Ovary (tissue), 9 donors: ENCODE measurements around the gene B9D1. TPM values are rescaled to one million over a fixed set of nuclear protein-coding genes. Genes with fewer than 3 reads are reported as not detected.
A peak's percentile ranks its signal among the peaks of the same experiment; 100 is the strongest.

Source experiments
- DNase-seq, 5 donors: peaks; one replicate each; pipeline ENCODE4 v3.0.0-alpha.2; 2019 to 2020
- H3K27ac ChIP-seq, 2 donors: fragments of 200-600 bp; one replicate each; pipeline versions ENCODE4 v1.5.1 to v1.8.0; 2019 to 2022
- H3K27me3 ChIP-seq: fragments of 200-600 bp; one replicate; pipeline ENCODE4 v1.8.0; 2022
- H3K36me3 ChIP-seq: fragments of 200-600 bp; sonication (generic); one replicate; pipeline ENCODE4 v1.5.1; 2019
- H3K4me1 ChIP-seq: one replicate; pipeline ENCODE4 v1.8.1; 2013; ENCODE audit warnings: mild to moderate bottlenecking, moderate library complexity; ENCODE audit not compliant: insufficient read depth
- H3K4me3 ChIP-seq: fragments of 200-600 bp; sonication (generic); one replicate; pipeline ENCODE4 v1.5.1; 2017
- H3K9me3 ChIP-seq, 2 donors: fragments of 200-600 bp in 1 of 2; sonication (generic) in 1 of 2; one replicate each; pipeline versions ENCODE4 v1.5.1 to v1.8.1; 2013 to 2019; ENCODE audit warnings: mild to moderate bottlenecking in 1 of 2, moderate library complexity in 1 of 2
- EP300 ChIP-seq: sonication (generic); formaldehyde crosslinking; IDR thresholded peaks from one replicate; pipeline ENCODE4 v1.6.1; 2017; ENCODE audit warnings: antibody characterized with exemption
- POLR2A ChIP-seq: fragments of 450-650 bp; IDR thresholded peaks from one replicate; pipeline ENCODE4 v1.6.1; 2017; ENCODE audit warnings: antibody characterized with exemption, mild to moderate bottlenecking, moderate library complexity
- WGBS, 3 donors: extraction: QIAGEN DNeasy Blood & Tissue Kit in 1 of 3; methylation state at CpG; one replicate each; pipeline versions ENCODE4 v1.1.5 to v1.1.7; 2013 to 2017; 5-methylcytosine and 5-hydroxymethylcytosine counted together
- intact Hi-C, 4 donors: fragments of 100-400 bp; cut with DNase I; formaldehyde crosslinking; loops; one replicate each; pipeline versions ENCODE4 v1.11.0 to v1.15.1; 2022 to 2023
- microRNA counts: library from miRNA; unstranded; fragments of <30 nt; microRNA quantifications from one replicate; lab custom pipeline; 2016
- microRNA-seq, 3 donors: library from miRNA; unstranded; fragments of <30 nt; microRNA quantifications; one replicate each; pipeline versions ENCODE4 to v1.2.0, GENCODE V29; 2019 to 2020
- polyA plus RNA-seq, 2 donors: library from polyadenylated mRNA; stranded (reverse); fragments of 200-250 nt in 1 of 2; fragments of 350-450 nt in 1 of 2; fragmentation: Illumina TruSeq in 1 of 2; extraction: RNeasy Lipid Tissue Mini Kit (QIAGEN cat#74804) in 1 of 2; gene quantifications; one replicate each; pipeline ENCODE4 v1.2.3, GENCODE V29; 2013 to 2014
- small RNA-seq: library from RNA; depleted of rRNA; stranded (forward); fragments of <200 nt; gene quantifications from one replicate; pipeline ENCODE3, GENCODE V24; 2016
- total RNA-seq, 7 donors: library from RNA; depleted of rRNA in 2 of 7; stranded (reverse); fragments of >200 nt in 2 of 7; fragmentation: NEBNext Ultra II Directional in 3 of 7; extraction: Animal tissue kit (Norgen Biotek cat#: 25700) in 3 of 7; gene quantifications; one replicate each; pipeline versions ENCODE4 v1.1.0 to v1.2.4, GENCODE V29; 2016 to 2023
- TF ChIP-seq, protein P1 (sequence below), 3 donors: fragments of 450-650 bp in 2 of 3; fragments of 200-600 bp in 1 of 3; IDR thresholded peaks; one replicate each; pipeline versions ENCODE4 v1.5.1 to v1.8.0; 2016 to 2022; ENCODE audit warnings: antibody characterized with exemption in 3 of 3, mild to moderate bottlenecking in 1 of 3
- donor health status: DM: no; HTN: no; CAD: no; lungs with moderate emphysema.
- donor health status: DM: no; HTN: no; CAD: no.
- donor health status: Bipolar disorder and iron deficiency.
- donor health status: DM: yes; HTN: yes; CAD: no.
- donor health status: DM: no; HTN: no; CAD: no.
- donor health status: DM: yes; HTN: yes; CAD: no.

The B9D1 gene
- total and polyA plus RNA-seq, 9 donors = 11.9 to 60.5 (median 22.2) TPM

DNA sequence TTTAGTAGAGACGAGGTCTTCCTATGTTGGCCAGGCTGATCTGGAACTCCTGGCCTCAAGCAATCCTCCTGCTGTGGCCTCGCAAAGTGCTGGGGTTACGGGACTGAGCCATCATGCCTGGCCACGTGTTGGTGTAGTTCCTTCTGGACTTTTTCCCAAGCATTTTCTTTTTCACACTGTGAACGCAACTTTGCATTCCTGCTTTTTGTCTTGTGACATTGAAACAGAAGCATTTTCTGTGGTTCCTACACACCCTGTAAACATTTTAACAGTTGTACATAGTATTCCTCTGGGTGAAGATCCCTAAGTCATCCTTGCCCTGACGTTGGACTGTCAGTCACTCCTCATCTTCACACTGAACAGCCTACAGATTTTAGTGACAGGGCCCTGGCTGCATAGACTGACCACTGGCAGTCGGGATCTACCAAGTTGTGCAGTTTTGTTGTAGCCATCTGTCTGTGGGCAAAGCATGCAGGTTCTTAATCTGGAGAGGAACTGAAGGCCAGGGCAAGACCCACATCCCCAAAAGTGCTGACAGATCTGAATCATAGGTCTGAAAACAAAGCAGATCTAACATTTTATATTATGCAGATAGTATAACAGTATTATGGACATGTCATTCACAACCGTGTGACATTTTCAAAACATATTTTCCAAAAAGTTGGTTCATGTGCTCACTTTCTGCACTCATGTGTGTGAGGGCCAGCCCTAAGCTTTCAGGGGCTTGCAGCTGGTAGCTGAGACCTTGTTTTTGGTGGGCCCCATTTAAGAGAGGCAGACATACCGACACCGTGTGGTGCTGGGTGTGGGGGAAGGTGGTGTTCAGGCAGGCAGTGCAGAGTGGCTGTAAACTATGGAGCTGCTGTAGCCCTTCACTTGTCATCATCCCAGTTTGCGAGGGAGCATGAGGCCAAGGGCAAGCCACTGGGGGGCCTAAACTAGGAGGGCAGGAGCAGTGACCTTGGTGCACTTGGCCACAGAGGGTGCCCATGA lies 65.4 kb downstream of the B9D1 start:
- Histone ChIP-seq H3K9me3 (no peaks in the 10 kb centered on the region), H3K4me3 (no peak overlapping the region), H3K36me3 (no peaks in the 10 kb centered on the region), H3K4me1 (peaks cover 5% of the 10 kb centered on the region), H3K27me3 (no peaks in the 10 kb centered on the region), H3K27ac (no peak overlapping the region)
- no peak for DNase-seq
- no peak for TF ChIP-seq POLR2A
- intact Hi-C loops = no loop called here
- 77 to 86% (median 80%) methylated on average over 11 of the region's 11 CpGs for WGBS, 3 donors

DNA sequence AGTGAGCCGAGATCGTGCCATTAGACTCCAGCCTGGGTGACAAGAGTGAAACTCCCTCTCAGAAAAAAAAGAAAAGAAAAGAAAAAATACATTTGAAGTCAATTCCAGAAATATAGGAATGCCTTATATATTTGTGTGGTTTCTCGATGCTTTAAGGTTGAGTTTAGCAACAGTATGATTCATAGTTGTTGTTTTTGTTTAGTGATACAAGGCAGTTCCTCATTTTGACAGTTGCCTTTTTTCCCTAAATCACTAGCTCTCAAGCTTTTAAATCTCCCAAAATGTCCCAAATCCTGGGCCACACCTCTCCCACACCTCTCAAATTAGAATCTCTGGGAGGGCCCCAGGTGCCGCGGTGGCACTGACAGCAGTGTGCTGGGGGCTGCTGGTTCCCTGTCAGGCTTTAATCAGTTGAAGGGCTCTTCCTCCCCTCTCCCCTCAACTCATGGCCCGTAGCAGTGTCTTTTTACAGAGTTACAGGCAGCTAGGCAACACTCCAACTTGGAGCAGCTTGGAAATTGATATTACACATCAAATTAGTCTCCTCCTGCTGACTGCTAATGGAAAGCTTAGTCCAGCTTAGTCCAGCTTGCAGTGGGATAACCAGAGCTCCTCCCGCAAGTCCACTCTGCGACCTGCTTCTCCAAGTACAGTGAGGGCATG lies 66.9 kb downstream of the B9D1 start:
- TF ChIP-seq EP300 = no peak
- no peak for TF ChIP-seq POLR2A
- TF ChIP-seq, protein P1, sequence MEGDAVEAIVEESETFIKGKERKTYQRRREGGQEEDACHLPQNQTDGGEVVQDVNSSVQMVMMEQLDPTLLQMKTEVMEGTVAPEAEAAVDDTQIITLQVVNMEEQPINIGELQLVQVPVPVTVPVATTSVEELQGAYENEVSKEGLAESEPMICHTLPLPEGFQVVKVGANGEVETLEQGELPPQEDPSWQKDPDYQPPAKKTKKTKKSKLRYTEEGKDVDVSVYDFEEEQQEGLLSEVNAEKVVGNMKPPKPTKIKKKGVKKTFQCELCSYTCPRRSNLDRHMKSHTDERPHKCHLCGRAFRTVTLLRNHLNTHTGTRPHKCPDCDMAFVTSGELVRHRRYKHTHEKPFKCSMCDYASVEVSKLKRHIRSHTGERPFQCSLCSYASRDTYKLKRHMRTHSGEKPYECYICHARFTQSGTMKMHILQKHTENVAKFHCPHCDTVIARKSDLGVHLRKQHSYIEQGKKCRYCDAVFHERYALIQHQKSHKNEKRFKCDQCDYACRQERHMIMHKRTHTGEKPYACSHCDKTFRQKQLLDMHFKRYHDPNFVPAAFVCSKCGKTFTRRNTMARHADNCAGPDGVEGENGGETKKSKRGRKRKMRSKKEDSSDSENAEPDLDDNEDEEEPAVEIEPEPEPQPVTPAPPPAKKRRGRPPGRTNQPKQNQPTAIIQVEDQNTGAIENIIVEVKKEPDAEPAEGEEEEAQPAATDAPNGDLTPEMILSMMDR (IDR thresholded peaks at IDR 0.05) = no peak
- intact Hi-C loops = no loop called here
- no peaks in the 10 kb centered on the region for H3K9me3 ChIP-seq
- DNase-seq = no peak
- no peaks in the 10 kb centered on the region for H3K27me3 ChIP-seq
- peaks cover 9% of the 10 kb centered on the region for H3K4me1 ChIP-seq
- no peaks in the 10 kb centered on the region for H3K36me3 ChIP-seq
- WGBS, 3 donors = 61 to 82% (median 77%) methylated on average over 8 of the region's 8 CpGs
- H3K4me3 ChIP-seq = no peak overlapping the region
- H3K27ac ChIP-seq = no peak overlapping the region

DNA sequence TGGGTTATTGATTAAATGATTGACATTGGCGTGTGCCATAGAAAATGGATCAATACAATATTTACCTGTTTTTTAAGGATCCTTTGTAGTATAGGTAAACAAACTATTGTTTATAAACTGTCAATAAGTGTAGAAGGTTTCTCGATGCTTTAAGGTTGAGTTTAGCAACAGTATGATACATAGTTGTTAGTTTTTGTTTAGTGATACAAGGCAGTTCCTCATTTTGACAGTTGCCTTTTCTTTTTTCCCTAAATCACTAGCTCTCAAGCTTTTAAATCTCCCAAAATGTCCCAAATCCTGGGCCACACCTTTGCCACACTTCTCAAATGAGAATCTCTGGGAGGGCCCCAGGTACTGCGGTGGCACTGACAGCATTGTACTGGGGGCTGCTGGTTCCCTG lies 68.1 kb downstream of the B9D1 start:
- WGBS, 3 donors = 87 to 94% (median 92%) methylated on average over 3 of the region's 3 CpGs
- H3K4me1 ChIP-seq = peaks cover 13% of the 10 kb centered on the region
- intact Hi-C loops = no loop called here
- no peaks in the 10 kb centered on the region for H3K27me3 ChIP-seq
- TF ChIP-seq, protein P1 (IDR thresholded peaks at IDR 0.05) = no peak
- TF ChIP-seq POLR2A (no peak), EP300 (no peak)
- H3K4me3 ChIP-seq = no peak overlapping the region
- no peaks in the 10 kb centered on the region for H3K9me3 ChIP-seq
- H3K27ac ChIP-seq = no peak overlapping the region
- DNase-seq = no peak
- no peaks in the 10 kb centered on the region for H3K36me3 ChIP-seq

MicroRNAs within 50 kb of the gene (microRNA counts, 767-probe panel; counts per million panel counts)
- 4,151 counts per million, percentile 90 among the panel's probes with 10 or more counts for microRNA hsa-miR-1180 (lab: Ali Mortazavi, UCI)

Small RNA genes lying within 50 kb of the gene (microRNA-seq; reads per million reads assigned to microRNA genes)
- gene MIR1180 = 137 to 442 (median 144) reads per million in 3 donors

Small RNA genes lying within 50 kb of the gene (small RNA-seq; reads per million reads assigned to genes)
- gene MIR1180 = 2.6 reads per million, percentile 75 among the genes with 10 or more reads in this experiment

Other genes starting within 250 kb of the B9D1 start
- gene GRAPL, start 235.1 kb downstream of the B9D1 start, total RNA-seq = 1 to 10 TPM in 5 of 7 donors, under 1 TPM in 1, not detected in 1; 0.76 to 5.1 (median 1.8) TPM
- 1 to 10 TPM; 1.0 to 3.6 TPM for gene GRAPL, start 235.1 kb downstream of the B9D1 start, polyA plus RNA-seq
- gene EPN2, start 125.4 kb downstream of the B9D1 start, total RNA-seq = 10 to 100 TPM; 30.0 to 68.9 (median 52.7) TPM
- 10 to 100 TPM; 21.6 to 54.8 TPM for gene EPN2, start 125.4 kb downstream of the B9D1 start, polyA plus RNA-seq
- 10 to 100 TPM; 14.3 to 74.6 (median 40.6) TPM for gene MAPK7, start 15.8 kb upstream of the B9D1 start, total RNA-seq
- 10 to 100 TPM; 15.2 to 23.0 TPM for gene MAPK7, start 15.8 kb upstream of the B9D1 start, polyA plus RNA-seq
- gene MFAP4, start 24.5 kb upstream of the B9D1 start, total RNA-seq = 100 to 1,000 TPM in 5 of 7 donors, 10 to 100 TPM in 2; 46.5 to 285 (median 168) TPM
- gene MFAP4, start 24.5 kb upstream of the B9D1 start, polyA plus RNA-seq = 100 to 1,000 TPM; 179 to 380 TPM
- gene RNF112, start 48.5 kb upstream of the B9D1 start, total RNA-seq = 1 to 10 TPM in 5 of 7 donors, under 1 TPM in 2; 0.24 to 6.9 (median 2.1) TPM
- gene RNF112, start 48.5 kb upstream of the B9D1 start, polyA plus RNA-seq = 1 to 10 TPM; 1.4 to 1.6 TPM
- gene SLC47A1, start 171.1 kb upstream of the B9D1 start, total RNA-seq = 10 to 100 TPM in 4 of 7 donors, 1 to 10 TPM in 3; 5.0 to 25.8 (median 10.6) TPM
- gene SLC47A1, start 171.1 kb upstream of the B9D1 start, polyA plus RNA-seq = 10 to 100 TPM in 1 of 2 donors, 1 to 10 TPM in 1; 2.1 to 89.9 TPM